ENCODE results near the gene MYOCD. TPM values are rescaled to one million over a fixed set of nuclear protein-coding genes. Genes with fewer than 3 reads are reported as not detected.

MYOCD gene
- not detected for total RNA-seq (2021; ENCODE audit: unreplicated experiment)
- not detected for polyA plus RNA-seq (2012; ENCODE audit: insufficient read length)
- Bru-seq, nascent RNA = percentile 2 among the genes with signal in this experiment
- BruChase-seq, experiment 1, labeled RNA remaining after a 2-hour chase = percentile 2 among the genes with signal in this experiment
- BruChase-seq, experiment 2, labeled RNA remaining after a 6-hour chase = percentile 4 among the genes with signal in this experiment
- long read RNA-seq = 0 reads

GRCh38 chr17:12665263-12666210, at the start of gene MYOCD:
Gene MYOCD, plus strand, starts transcription at chr17:12665890. Its CDS starts 299 bp downstream, at chr17:12666189.
- CTCF ChIA-PET = no interaction called here
- Histone ChIP-seq H3K4me1 (ENCODE audit: control insufficient read depth, insufficient read depth, low read length) (no peaks in the 10 kb centered on the region; the same call in none of the 2 replicates), H3K36me3 (ENCODE audit: control insufficient read depth, insufficient read depth, low read length) (no peaks in the 10 kb centered on the region), H3K27me3 (ENCODE audit: control insufficient read depth, insufficient read depth, low read length) (peaks cover 13% of the 10 kb centered on the region), H3K4me3 (ENCODE audit: low read depth in 2 of 2, low read length in 2 of 2) (peak within 1 kb of the TSS; percentile 19 to 42), H3K27ac (ENCODE audit: low read length) (no peak within 1 kb of the TSS), H3K9me3 (ENCODE audit: control insufficient read depth, insufficient read depth, low read depth, low read length) (no peaks in the 10 kb centered on the region)
- in situ Hi-C loops (cut with HindIII; ENCODE audit: low pct_unique_long_range_greater_than_20kb, low sequenced_read_pairs) (no loop called here), intact Hi-C loops (cut with micrococcal nuclease; ENCODE audit: unreplicated experiment) (loop anchor here (10.0 kb wide), 1 partner anchor 131 kb away; no protein-coding TSS in a partner anchor)
- TF ChIP-seq TCF7L2 (IDR thresholded peaks at IDR 0.05; ENCODE audit: low read depth, low read length) = no peak
- no peak for TF ChIP-seq CTCF (IDR thresholded peaks at IDR 0.05)
- no peak for TF ChIP-seq SIN3A (IDR thresholded peaks at IDR 0.05; ENCODE audit: borderline replicate concordance, insufficient read depth, low read depth, low read length)
- ATAC-seq (peak; percentile 65; the same call in 1 of the 2 replicates), DNase-seq (ENCODE audit: low read depth, low spot score) (no peak)
- no TSS peak for BruUV-seq (replicated peaks)
- POLR2A ChIA-PET = no interaction called here

DNA sequence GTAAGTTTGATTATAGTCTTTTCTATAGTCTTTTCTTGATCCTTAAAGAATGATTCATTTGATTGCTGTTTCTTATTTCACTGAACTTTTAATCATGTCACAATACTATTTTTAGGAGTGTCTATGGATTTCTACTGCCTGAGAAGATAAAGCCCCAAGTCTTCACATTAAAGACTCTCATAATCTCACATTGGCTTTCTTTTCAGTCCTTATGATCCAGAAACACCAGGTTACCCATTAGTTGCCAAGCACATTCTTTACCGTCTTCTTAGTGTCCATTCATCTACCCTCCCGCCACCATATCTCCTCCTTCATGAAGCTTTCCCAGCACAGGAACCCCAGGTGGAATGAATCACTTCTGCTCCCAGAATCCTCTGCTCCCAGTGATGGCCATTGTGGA, 49.5 kb upstream of the MYOCD start:
- BruUV-seq (replicated peaks) = no TSS peak
- Histone ChIP-seq H3K27me3 (ENCODE audit: control insufficient read depth, insufficient read depth, low read length) (no peaks in the 10 kb centered on the region), H3K36me3 (ENCODE audit: control insufficient read depth, insufficient read depth, low read length) (no peaks in the 10 kb centered on the region), H3K9me3 (ENCODE audit: control insufficient read depth, insufficient read depth, low read depth, low read length) (no peaks in the 10 kb centered on the region), H3K4me1 (ENCODE audit: control insufficient read depth, insufficient read depth, low read length) (no peaks in the 10 kb centered on the region), H3K4me3 (ENCODE audit: low read depth in 2 of 2, low read length in 2 of 2) (no peak overlapping the region), H3K27ac (ENCODE audit: low read length) (no peak overlapping the region)
- intact Hi-C loops (cut with micrococcal nuclease; ENCODE audit: unreplicated experiment) (no loop called here), in situ Hi-C loops (cut with HindIII; ENCODE audit: low pct_unique_long_range_greater_than_20kb, low sequenced_read_pairs) (no loop called here)
- POLR2A ChIA-PET = no interaction called here
- no peak for TF ChIP-seq REST (IDR thresholded peaks at IDR 0.05; ENCODE audit: insufficient read depth in 1 of 2, low read depth in 2 of 2, low read length in 1 of 2)
- no peak for TF ChIP-seq POLR2AphosphoS5 (IDR thresholded peaks at IDR 0.05; ENCODE audit: low read depth, low read length)
- no peak for TF ChIP-seq TCF7L2 (IDR thresholded peaks at IDR 0.05; ENCODE audit: low read depth, low read length)
- no peak for TF ChIP-seq CTCF (IDR thresholded peaks at IDR 0.05)
- no peak for TF ChIP-seq SIN3A (IDR thresholded peaks at IDR 0.05; ENCODE audit: borderline replicate concordance, insufficient read depth, low read depth, low read length)
- DNase-seq (ENCODE audit: low read depth, low spot score) (no peak), ATAC-seq (no peak)
- CTCF ChIA-PET = no interaction called here

Measured in Panc1 (cell line).